ENCODE measurements around the gene KCNA1. TPM values are rescaled to one million over a fixed set of nuclear protein-coding genes. Genes with fewer than 3 reads are reported as not detected.

The KCNA1 gene
- total RNA-seq, 1 experiment from 2014 or later = not detected

Other genes starting within 250 kb of the KCNA1 start
- gene GALNT8, start 189.5 kb upstream of the KCNA1 start, total RNA-seq (2021; ENCODE audit: unreplicated experiment) = not detected
- gene KCNA5, start 134.0 kb downstream of the KCNA1 start, total RNA-seq (2021; ENCODE audit: unreplicated experiment) = not detected